OCI-LY7 (cell line): ENCODE measurements around the gene ARHGAP33. TPM values are rescaled to one million over a fixed set of nuclear protein-coding genes. Genes with fewer than 3 reads are reported as not detected.
A peak's percentile ranks its signal among the peaks of the same experiment; 100 is the strongest.

ENCODE experiments used
- BruUV-seq: library from RNA; stranded (reverse); fragments of 400-500 nt; replicated peaks from 2 replicates; lab custom pipeline; 2021; lab: Mats Ljungman, UMichigan
- CTCF ChIA-PET: fragments of 300-600 bp; sonication (Branson Sonifier 250); formaldehyde crosslinking; loops from one replicate; lab custom pipeline; 2022; ENCODE audit warnings: antibody characterized with exemption; ENCODE audit not compliant: unreplicated experiment; lab: Charles Lee
- POLR2A ChIA-PET: fragments of 300-600 bp; sonication (Branson Sonifier 250); formaldehyde crosslinking; loops from one replicate; lab custom pipeline; 2022; ENCODE audit warnings: antibody characterized with exemption; lab: Charles Lee
- DNase-seq: peaks from one replicate; pipeline ENCODE4 v3.0.0-alpha.2; 2015; ENCODE audit warnings: low spot score
- H2AFZ ChIP-seq: fragments of 200-600 bp; sonication (generic), shearing (Covaris generic); 2 replicates; pipeline ENCODE4 v1.6.1; 2014; ENCODE audit warnings: mild to moderate bottlenecking, antibody characterized with exemption, low read length, moderate library complexity
- H3K27ac ChIP-seq: fragments of 200-600 bp; sonication (generic); 2 replicates; pipeline ENCODE4 v1.5.1; 2014; ENCODE audit warnings: mixed run types, low read depth, mild to moderate bottlenecking, moderate library complexity, low read length, inconsistent platforms; ENCODE audit not compliant: poor library complexity, severe bottlenecking
- H3K36me3 ChIP-seq: fragments of 200-600 bp; sonication (generic); 2 replicates; pipeline ENCODE4 v1.6.1; 2014; ENCODE audit warnings: mild to moderate bottlenecking, antibody characterized with exemption, low read length, moderate library complexity, mixed read lengths; ENCODE audit not compliant: insufficient read depth
- H3K4me1 ChIP-seq: fragments of 200-600 bp; sonication (generic); 2 replicates; pipeline ENCODE4 v1.5.1; 2014; ENCODE audit warnings: mild to moderate bottlenecking, low read length; ENCODE audit not compliant: insufficient read depth, poor library complexity, severe bottlenecking
- H3K4me2 ChIP-seq: fragments of 200-600 bp; sonication (generic); 2 replicates; pipeline ENCODE4 v1.6.1; 2014; ENCODE audit warnings: mild to moderate bottlenecking, low read length
- H3K4me3 ChIP-seq: fragments of 200-600 bp; sonication (generic); 2 replicates; pipeline ENCODE4 v1.5.1; 2014; ENCODE audit warnings: mild to moderate bottlenecking, low read depth, low read length; ENCODE audit not compliant: poor library complexity, severe bottlenecking
- H3K79me2 ChIP-seq: fragments of 200-600 bp; sonication (generic); 2 replicates; pipeline ENCODE4 v1.6.1; 2016; ENCODE audit warnings: low read depth, mild to moderate bottlenecking, low read length, moderate library complexity, mixed read lengths; ENCODE audit not compliant: insufficient read depth
- H3K9me2 ChIP-seq: fragments of 200-600 bp; sonication (generic); 2 replicates; pipeline ENCODE4 v1.6.1; 2016; ENCODE audit warnings: mild to moderate bottlenecking, low read length, mixed read lengths; ENCODE audit not compliant: insufficient read depth
- H3K9me3 ChIP-seq: fragments of 200-600 bp; sonication (generic); 2 replicates; pipeline ENCODE4 v1.6.1; 2014; ENCODE audit warnings: mild to moderate bottlenecking, mixed run types, low read length, mixed read lengths
- H4K20me1 ChIP-seq: fragments of 200-600 bp; sonication (generic); 2 replicates; pipeline ENCODE4 v1.6.1; 2014; ENCODE audit warnings: mild to moderate bottlenecking, antibody characterized with exemption, low read length, moderate library complexity, mixed read lengths; ENCODE audit not compliant: insufficient read depth
- EZH2phosphoT487 ChIP-seq: fragments of 200-600 bp; sonication (generic); IDR thresholded peaks from 2 replicates; pipeline ENCODE4 v1.6.1; 2018; ENCODE audit warnings: low read depth, borderline replicate concordance, mild to moderate bottlenecking, mixed run types, antibody characterized with exemption, low read length, moderate library complexity, mixed read lengths
- intact Hi-C: fragments of 100-400 bp; cut with micrococcal nuclease; formaldehyde crosslinking; loops from one replicate; pipeline ENCODE4 v1.10.0; 2022; ENCODE audit not compliant: unreplicated experiment
- total RNA-seq, 2 experiments: library from RNA; depleted of rRNA in 1 of 2; stranded (reverse); fragments of >200 nt in 1 of 2; shearing (Covaris generic) in 1 of 2; gene quantifications; 2 replicates each; pipeline ENCODE4 v1.2.3, GENCODE V29; 2014 to 2022
- TF ChIP-seq, protein P1 (sequence below): fragments of 200-600 bp; sonication (generic); conservative IDR thresholded peaks from 2 replicates; pipeline ENCODE4 v1.5.1; 2014; ENCODE audit warnings: mild to moderate bottlenecking, antibody characterized with exemption, low read length, moderate library complexity, mixed read lengths

The ARHGAP33 gene
- total RNA-seq, 2 experiments from 2014 or later = 15.1 to 94.6 TPM

- no TSS peak for BruUV-seq
- Histone ChIP-seq H3K4me2 (peak within 1 kb of the TSS; percentile 84), H3K9me3 (no peaks in the 10 kb centered on the region), H3K79me2 (peaks cover 11% of the 10 kb centered on the region; the same call in 1 of the 2 replicates), H3K4me3 (peak within 1 kb of the TSS; percentile 69), H4K20me1 (no peaks in the 10 kb centered on the region), H3K9me2 (no peaks in the 10 kb centered on the region), H2AFZ (peak within 1 kb of the TSS; percentile 73), H3K27ac (peak within 1 kb of the TSS; percentile 86), H3K36me3 (peaks cover 26% of the 10 kb centered on the region), H3K4me1 (peaks cover 57% of the 10 kb centered on the region)
- TF ChIP-seq, protein P1, sequence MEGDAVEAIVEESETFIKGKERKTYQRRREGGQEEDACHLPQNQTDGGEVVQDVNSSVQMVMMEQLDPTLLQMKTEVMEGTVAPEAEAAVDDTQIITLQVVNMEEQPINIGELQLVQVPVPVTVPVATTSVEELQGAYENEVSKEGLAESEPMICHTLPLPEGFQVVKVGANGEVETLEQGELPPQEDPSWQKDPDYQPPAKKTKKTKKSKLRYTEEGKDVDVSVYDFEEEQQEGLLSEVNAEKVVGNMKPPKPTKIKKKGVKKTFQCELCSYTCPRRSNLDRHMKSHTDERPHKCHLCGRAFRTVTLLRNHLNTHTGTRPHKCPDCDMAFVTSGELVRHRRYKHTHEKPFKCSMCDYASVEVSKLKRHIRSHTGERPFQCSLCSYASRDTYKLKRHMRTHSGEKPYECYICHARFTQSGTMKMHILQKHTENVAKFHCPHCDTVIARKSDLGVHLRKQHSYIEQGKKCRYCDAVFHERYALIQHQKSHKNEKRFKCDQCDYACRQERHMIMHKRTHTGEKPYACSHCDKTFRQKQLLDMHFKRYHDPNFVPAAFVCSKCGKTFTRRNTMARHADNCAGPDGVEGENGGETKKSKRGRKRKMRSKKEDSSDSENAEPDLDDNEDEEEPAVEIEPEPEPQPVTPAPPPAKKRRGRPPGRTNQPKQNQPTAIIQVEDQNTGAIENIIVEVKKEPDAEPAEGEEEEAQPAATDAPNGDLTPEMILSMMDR = no peak
- no peak for TF ChIP-seq EZH2phosphoT487
- ChIA-PET POLR2A (no interaction called here), CTCF (no interaction called here)
- intact Hi-C loops = loop anchor here (5.0 to 10.0 kb wide), 2 partner anchors 160 to 1307 kb away; partner anchors contain the start of genes HCST and NFKBID
- peak; percentile 75 for DNase-seq
Observed at GRCh38 chr19:35742121-35742724, 33.1 kb upstream of the ARHGAP33 start, which contains the start of gene IGFLR1. IGFLR1 (minus strand) TSS chr19:35742452; CDS start chr19:35741180, 1,272 bp downstream.

GRCh38 chr19:35743640-35744429, 31.5 kb upstream of the ARHGAP33 start:
- Histone ChIP-seq H3K4me3 (peak overlapping the region; percentile 78), H4K20me1 (no peaks in the 10 kb centered on the region), H3K9me2 (no peaks in the 10 kb centered on the region), H3K27ac (peak overlapping the region; percentile 86), H3K4me1 (peaks cover 59% of the 10 kb centered on the region), H2AFZ (peak overlapping the region; percentile 13; the same call in 1 of the 2 replicates), H3K4me2 (peak overlapping the region; percentile 84), H3K79me2 (peaks cover 14% of the 10 kb centered on the region; the same call in 1 of the 2 replicates), H3K36me3 (peaks cover 10% of the 10 kb centered on the region; the same call in 1 of the 2 replicates), H3K9me3 (no peaks in the 10 kb centered on the region)
- intact Hi-C loops = loop anchor here (1.0 to 10.0 kb wide), 3 partner anchors 27 to 1309 kb away; partner anchors contain the start of genes HCST and NFKBID
- DNase-seq = peak; percentile 41
- ChIA-PET POLR2A (interaction anchor here (0.6 to 2.3 kb wide), 9 partner anchors 21 to 1397 kb away, joined by 3 to 9 read pairs (median 4); partner anchors contain the start of gene COX6B1), CTCF (interaction anchor here (0.6 kb wide), 1 partner anchor 53 kb away, joined by 8 read pairs; no protein-coding TSS in a partner anchor)
- BruUV-seq = TSS peak; percentile 70
- TF ChIP-seq, protein P1 = no peak
- TF ChIP-seq EZH2phosphoT487 = no peak
